H9 (cell line): ENCODE measurements around the gene PPM1H. TPM values are rescaled to one million over a fixed set of nuclear protein-coding genes. Genes with fewer than 3 reads are reported as not detected.

Experiments used
- DNase-seq: peaks from one replicate; pipeline ENCODE4 v3.0.0-alpha.2; 2017
- H2AFZ ChIP-seq: one replicate; pipeline ENCODE4 v1.6.1; 2013; ENCODE audit warnings: mild to moderate bottlenecking, low read length, control low read depth, moderate library complexity
- H2AK5ac ChIP-seq: 2 replicates; pipeline ENCODE4 v1.6.1; 2013; ENCODE audit warnings: low read length, control low read depth, mixed read lengths; ENCODE audit not compliant: insufficient read length
- H2BK120ac ChIP-seq: one replicate; pipeline ENCODE4 v1.6.1; 2013; ENCODE audit warnings: low read depth, mild to moderate bottlenecking, low read length, control low read depth, inconsistent platforms; ENCODE audit not compliant: poor library complexity, severe bottlenecking
- H2BK12ac ChIP-seq: 2 replicates; pipeline ENCODE4 v1.6.1; 2013; ENCODE audit warnings: low read length, control low read depth, mixed read lengths, low read depth; ENCODE audit not compliant: insufficient read length
- H2BK15ac ChIP-seq: 2 replicates; pipeline ENCODE4 v1.6.1; 2013; ENCODE audit warnings: low read depth, low read length, control low read depth
- H2BK20ac ChIP-seq: one replicate; pipeline ENCODE4 v1.6.1; 2013; ENCODE audit warnings: low read depth, mild to moderate bottlenecking, low read length, control low read depth, inconsistent platforms; ENCODE audit not compliant: poor library complexity, severe bottlenecking
- H2BK5ac ChIP-seq: 2 replicates; pipeline ENCODE4 v1.6.1; 2013; ENCODE audit warnings: low read length, control low read depth, mixed read lengths; ENCODE audit not compliant: insufficient read length
- H3K14ac ChIP-seq: 2 replicates; pipeline ENCODE4 v1.6.1; 2013; ENCODE audit warnings: low read length, control low read depth; ENCODE audit not compliant: insufficient read depth
- H3K18ac ChIP-seq: 2 replicates; pipeline ENCODE4 v1.6.1; 2013; ENCODE audit warnings: low read depth, mild to moderate bottlenecking, mixed read lengths, low read length, control low read depth; ENCODE audit not compliant: insufficient read length
- H3K23ac ChIP-seq: 2 replicates; pipeline ENCODE4 v1.6.1; 2013; ENCODE audit warnings: low read length, control low read depth, mixed read lengths, low read depth; ENCODE audit not compliant: insufficient read length
- H3K23me2 ChIP-seq: 2 replicates; pipeline ENCODE4 v1.6.1; 2013; ENCODE audit warnings: low read depth, mild to moderate bottlenecking, mixed read lengths, low read length, control low read depth; ENCODE audit not compliant: insufficient read length, poor library complexity, severe bottlenecking
- H3K27ac ChIP-seq: 2 replicates; pipeline ENCODE4 v1.5.1; 2013; ENCODE audit warnings: low read length, control low read depth, mixed read lengths, low read depth; ENCODE audit not compliant: insufficient read length
- H3K27me3 ChIP-seq: 2 replicates; pipeline ENCODE4 v1.6.1; 2013; ENCODE audit warnings: low read length, control low read depth, inconsistent platforms; ENCODE audit not compliant: insufficient read depth
- H3K4ac ChIP-seq: 2 replicates; pipeline ENCODE4 v1.6.1; 2013; ENCODE audit warnings: low read depth, mild to moderate bottlenecking, control low read depth, inconsistent platforms, low read length, moderate library complexity
- H3K4me1 ChIP-seq: 2 replicates; pipeline ENCODE4 v1.6.1; 2013; ENCODE audit warnings: low read length, control low read depth, inconsistent platforms; ENCODE audit not compliant: insufficient read depth
- H3K4me2 ChIP-seq: 2 replicates; pipeline ENCODE4 v1.6.1; 2013; ENCODE audit warnings: low read length, control low read depth, mixed read lengths; ENCODE audit not compliant: insufficient read length, insufficient read depth
- H3K56ac ChIP-seq: 2 replicates; pipeline ENCODE4 v1.6.1; 2013; ENCODE audit warnings: low read depth, mild to moderate bottlenecking, mixed read lengths, low read length, control low read depth; ENCODE audit not compliant: insufficient read length
- H3K79me1 ChIP-seq: 2 replicates; pipeline ENCODE4 v1.6.1; 2013; ENCODE audit warnings: low read depth, mild to moderate bottlenecking, moderate library complexity, low read length, control low read depth, inconsistent platforms; ENCODE audit not compliant: insufficient read depth, poor library complexity, severe bottlenecking
- H3K79me2 ChIP-seq: 2 replicates; pipeline ENCODE4 v1.6.1; 2013; ENCODE audit warnings: low read length, control low read depth, inconsistent platforms; ENCODE audit not compliant: insufficient read depth
- H3K9ac ChIP-seq: 2 replicates; pipeline ENCODE4 v1.6.1; 2013; ENCODE audit warnings: low read length, control low read depth, mixed read lengths; ENCODE audit not compliant: insufficient read length; ENCODE audit errors: extremely low read depth
- H3K9me3 ChIP-seq: one replicate; pipeline ENCODE4 v1.6.1; 2013; ENCODE audit warnings: low read depth, low read length, inconsistent platforms; ENCODE audit not compliant: control insufficient read depth
- H3T11ph ChIP-seq: one replicate; pipeline ENCODE4 v1.6.1; 2013; ENCODE audit warnings: mild to moderate bottlenecking, low read length, control low read depth, inconsistent platforms
- H4K20me1 ChIP-seq: one replicate; pipeline ENCODE4 v1.6.1; 2013; ENCODE audit not compliant: control insufficient read depth, insufficient read length, insufficient read depth
- H4K5ac ChIP-seq: 2 replicates; pipeline ENCODE4 v1.6.1; 2013; ENCODE audit warnings: low read depth, mild to moderate bottlenecking, mixed read lengths, low read length, control low read depth; ENCODE audit not compliant: insufficient read length
- H4K8ac ChIP-seq: replicated peaks from 2 replicates; pipeline ENCODE4 v1.6.1; 2013; ENCODE audit warnings: low read length, control low read depth, mixed read lengths, low read depth; ENCODE audit not compliant: insufficient read length
- H4K91ac ChIP-seq: 2 replicates; pipeline ENCODE4 v1.6.1; 2013; ENCODE audit warnings: low read depth, mild to moderate bottlenecking, moderate library complexity, mixed read lengths, low read length, control low read depth; ENCODE audit not compliant: insufficient read length
- H3K27ac Mint-ChIP-seq, 3 experiments: 2 replicates in 2 of 3; 3 replicates in 1 of 3; pipeline ENCODE4 v1.8.0; 2020 to 2021; ENCODE audit warnings: mixed read lengths in 3 of 3, mild to moderate bottlenecking in 1 of 3, moderate library complexity in 1 of 3
- H3K27me3 Mint-ChIP-seq: 2 replicates; pipeline ENCODE4 v1.8.0; 2021; ENCODE audit warnings: low read depth, mild to moderate bottlenecking, moderate library complexity, mixed read lengths
- H3K36me3 Mint-ChIP-seq, 3 experiments: 2 replicates in 2 of 3; 3 replicates in 1 of 3; pipeline ENCODE4 v1.8.0; 2020 to 2021; ENCODE audit warnings: low read depth in 3 of 3, mixed read lengths in 3 of 3; ENCODE audit not compliant: insufficient read depth in 1 of 3
- H3K4me1 Mint-ChIP-seq, 2 experiments: 2 replicates each; pipeline ENCODE4 v1.8.0; 2020; ENCODE audit warnings: mixed read lengths in 2 of 2
- H3K4me3 Mint-ChIP-seq, 2 experiments: 2 replicates in 1 of 2; 3 replicates in 1 of 2; pipeline ENCODE4 v1.8.0; 2020 to 2021; ENCODE audit warnings: mild to moderate bottlenecking in 2 of 2, mixed read lengths in 2 of 2, moderate library complexity in 1 of 2
- H3K9me3 Mint-ChIP-seq, 2 experiments: 2 replicates in 1 of 2; 3 replicates in 1 of 2; pipeline ENCODE4 v1.8.0; 2020; ENCODE audit warnings: mild to moderate bottlenecking in 2 of 2, mixed read lengths in 2 of 2, moderate library complexity in 1 of 2
- total RNA-seq: library from RNA; stranded (reverse); gene quantifications from 2 replicates; pipeline ENCODE4 v1.2.1, GENCODE V29; 2021
- TF ChIP-seq, protein P1 (sequence below): fragments of 200-600 bp; sonication (generic); conservative IDR thresholded peaks from 3 replicates; pipeline ENCODE4 v1.8.0; 2021; ENCODE audit warnings: antibody characterized with exemption, mild to moderate bottlenecking

Gene PPM1H
- total RNA-seq, 1 experiment from 2014 or later = 22.1 TPM

GRCh38 chr12:62978768-62979167, 43.8 kb upstream of the PPM1H start:
- Histone ChIP-seq H3K79me2 (no peaks in the 10 kb centered on the region), H4K91ac (no peak overlapping the region), H3K79me1 (no peaks in the 10 kb centered on the region), H2BK120ac (no peak overlapping the region), H3K23me2 (no peaks in the 10 kb centered on the region), H3K18ac (no peak overlapping the region), H3K4me1 (no peaks in the 10 kb centered on the region), H3K14ac (no peak overlapping the region), H3K27ac (no peak overlapping the region), H4K8ac (no peak overlapping the region), H3K4me2 (no peak overlapping the region), H3K56ac (no peak overlapping the region), H3K9me3 (no peaks in the 10 kb centered on the region), H4K20me1 (no peaks in the 10 kb centered on the region), H3K4ac (no peak overlapping the region), H3K27me3 (no peaks in the 10 kb centered on the region), H2BK15ac (no peak overlapping the region), H3K9ac (no peak overlapping the region), H2AK5ac (no peak overlapping the region), H3T11ph (no peak overlapping the region), H2AFZ (no peak overlapping the region), H2BK20ac (no peak overlapping the region), H3K23ac (no peak overlapping the region), H2BK12ac (no peak overlapping the region), H2BK5ac (no peak overlapping the region), H4K5ac (no peak overlapping the region)
- Mint-ChIP-seq H3K9me3 (no peaks in the 10 kb centered on the region), H3K4me3 (no peak overlapping the region), H3K36me3 (no peaks in the 10 kb centered on the region), H3K27ac (no peak overlapping the region), H3K27me3 (no peaks in the 10 kb centered on the region; the same call in 1 of the 2 replicates), H3K4me1 (no peaks in the 10 kb centered on the region)
- TF ChIP-seq, protein P1, sequence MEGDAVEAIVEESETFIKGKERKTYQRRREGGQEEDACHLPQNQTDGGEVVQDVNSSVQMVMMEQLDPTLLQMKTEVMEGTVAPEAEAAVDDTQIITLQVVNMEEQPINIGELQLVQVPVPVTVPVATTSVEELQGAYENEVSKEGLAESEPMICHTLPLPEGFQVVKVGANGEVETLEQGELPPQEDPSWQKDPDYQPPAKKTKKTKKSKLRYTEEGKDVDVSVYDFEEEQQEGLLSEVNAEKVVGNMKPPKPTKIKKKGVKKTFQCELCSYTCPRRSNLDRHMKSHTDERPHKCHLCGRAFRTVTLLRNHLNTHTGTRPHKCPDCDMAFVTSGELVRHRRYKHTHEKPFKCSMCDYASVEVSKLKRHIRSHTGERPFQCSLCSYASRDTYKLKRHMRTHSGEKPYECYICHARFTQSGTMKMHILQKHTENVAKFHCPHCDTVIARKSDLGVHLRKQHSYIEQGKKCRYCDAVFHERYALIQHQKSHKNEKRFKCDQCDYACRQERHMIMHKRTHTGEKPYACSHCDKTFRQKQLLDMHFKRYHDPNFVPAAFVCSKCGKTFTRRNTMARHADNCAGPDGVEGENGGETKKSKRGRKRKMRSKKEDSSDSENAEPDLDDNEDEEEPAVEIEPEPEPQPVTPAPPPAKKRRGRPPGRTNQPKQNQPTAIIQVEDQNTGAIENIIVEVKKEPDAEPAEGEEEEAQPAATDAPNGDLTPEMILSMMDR = no peak
- DNase-seq = no peak
